GM23248 (cell line): ENCODE data around the gene JPT1. TPM values are rescaled to one million over a fixed set of nuclear protein-coding genes. Genes with fewer than 3 reads are reported as not detected.
"Not testable (repeated sequence)": the region's sequence is repeated elsewhere in the genome, so short reads cannot be mapped to it uniquely, and the experiment has no call there.

ENCODE experiments used
- DNase-seq: peaks from one replicate; pipeline ENCODE4 v3.0.0-alpha.2; 2015
- H2AFZ ChIP-seq: fragments of 200-600 bp; sonication (generic); 2 replicates; pipeline ENCODE4 v1.6.1; 2016; ENCODE audit warnings: antibody characterized with exemption
- H3F3A ChIP-seq: fragments of 200-600 bp; sonication (generic); 2 replicates; pipeline ENCODE4 v1.6.1; 2016; ENCODE audit warnings: mild to moderate bottlenecking, antibody characterized with exemption, mixed run types; ENCODE audit not compliant: insufficient read depth
- H3K27ac ChIP-seq: fragments of 200-600 bp; sonication (generic); 2 replicates; pipeline ENCODE4 v1.5.1; 2016; ENCODE audit warnings: mild to moderate bottlenecking
- H3K27me3 ChIP-seq: fragments of 200-600 bp; sonication (generic); replicated peaks from 2 replicates; pipeline ENCODE4 v1.6.1; 2016; ENCODE audit warnings: mild to moderate bottlenecking; ENCODE audit not compliant: insufficient read depth
- H3K36me3 ChIP-seq: fragments of 200-600 bp; sonication (generic); 2 replicates; pipeline ENCODE4 v1.6.1; 2016; ENCODE audit warnings: low read depth, mild to moderate bottlenecking
- H3K4me1 ChIP-seq: fragments of 200-600 bp; sonication (generic); 2 replicates; pipeline ENCODE4 v1.6.1; 2016; ENCODE audit warnings: mild to moderate bottlenecking; ENCODE audit not compliant: insufficient read depth
- H3K4me2 ChIP-seq: fragments of 200-600 bp; sonication (generic); one replicate; pipeline ENCODE4 v1.6.1; 2016; ENCODE audit warnings: mild to moderate bottlenecking; ENCODE audit not compliant: unreplicated experiment
- H3K4me3 ChIP-seq: fragments of 200-600 bp; sonication (generic); 2 replicates; pipeline ENCODE4 v1.5.1; 2016; ENCODE audit warnings: mild to moderate bottlenecking
- H3K79me2 ChIP-seq: fragments of 200-600 bp; sonication (generic); 2 replicates; pipeline ENCODE4 v1.6.1; 2016; ENCODE audit warnings: mild to moderate bottlenecking; ENCODE audit not compliant: insufficient read depth
- H3K9ac ChIP-seq: fragments of 200-600 bp; sonication (generic); 2 replicates; pipeline ENCODE4 v1.6.1; 2016; ENCODE audit warnings: mild to moderate bottlenecking
- H3K9me2 ChIP-seq: fragments of 200-600 bp; sonication (generic); 2 replicates; pipeline ENCODE4 v1.6.1; 2016; ENCODE audit warnings: mixed run types, mild to moderate bottlenecking, moderate library complexity; ENCODE audit not compliant: insufficient read depth
- H3K9me3 ChIP-seq: fragments of 200-600 bp; sonication (generic); one replicate; pipeline ENCODE4 v1.6.1; 2017; ENCODE audit warnings: low read depth
- H4K20me1 ChIP-seq: fragments of 200-600 bp; sonication (generic); 2 replicates; pipeline ENCODE4 v1.6.0; 2016; ENCODE audit not compliant: insufficient read depth
- EZH2 ChIP-seq: fragments of 200-600 bp; sonication (generic); IDR thresholded peaks from 2 replicates; pipeline ENCODE4 v1.6.1; 2018; ENCODE audit warnings: antibody characterized with exemption, mild to moderate bottlenecking; ENCODE audit not compliant: insufficient read depth, poor library complexity, severe bottlenecking
- EZH2phosphoT487 ChIP-seq: fragments of 200-600 bp; sonication (generic); IDR thresholded peaks from 2 replicates; pipeline ENCODE4 v1.6.1; 2018; ENCODE audit warnings: antibody characterized with exemption, moderate library complexity, mild to moderate bottlenecking, low read depth; ENCODE audit not compliant: insufficient read depth
- WGBS, 2 experiments: methylation state at CpG; one replicate each; pipeline ENCODE4 v1.1.6; 2015 to 2017; ENCODE audit warnings: low lambda C conversion rate in 2 of 2, low coverage in 1 of 2; ENCODE audit errors: missing lambda C conversion rate in 2 of 2; 5-methylcytosine and 5-hydroxymethylcytosine counted together
- in situ Hi-C: fragments of 300-500 bp; cut with MboI; formaldehyde crosslinking; loops from 2 replicates; pipeline ENCODE4 v1.15.0; 2020
- polyA plus RNA-seq: library from polyadenylated mRNA; unstranded; fragments of >200 nt; fragmentation: Nextera tagmentation; extraction: Ambion mirVana; gene quantifications from 2 replicates; pipeline ENCODE4 v1.2.1, GENCODE V29; 2016
- total RNA-seq: library from RNA; depleted of rRNA; stranded (reverse); fragments of >200 nt; shearing (Covaris generic); gene quantifications from 2 replicates; pipeline ENCODE4 v1.2.3, GENCODE V29; 2014

Gene JPT1
- total and polyA plus RNA-seq, 2 experiments from 2014 or later = 54.0 to 199 TPM

DNA sequence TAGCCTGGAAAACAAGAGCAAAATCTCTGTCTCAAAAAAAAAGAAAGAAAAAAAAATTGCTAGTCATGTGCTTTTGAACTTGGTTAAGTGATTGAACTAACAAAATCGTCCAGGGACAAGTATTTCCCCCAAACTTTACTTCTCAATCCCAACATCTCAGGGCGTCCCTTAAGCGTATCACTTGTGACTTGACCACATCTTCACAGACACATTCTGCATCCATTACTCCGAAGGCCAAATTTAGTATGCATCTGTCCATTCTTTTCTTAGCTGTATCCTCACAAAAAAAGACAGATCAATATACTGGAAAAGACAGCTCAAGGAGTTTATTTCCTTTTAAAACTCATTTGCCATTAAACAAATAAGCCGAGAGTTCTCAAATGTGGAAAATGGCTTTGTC is 5.9 kb upstream of the JPT1 start:
- H3K9me2 ChIP-seq = no peaks in the 10 kb centered on the region
- H3K4me1 ChIP-seq = peaks cover 9% of the 10 kb centered on the region; the same call in 1 of the 2 replicates
- H4K20me1 ChIP-seq = no peaks in the 10 kb centered on the region
- TF ChIP-seq EZH2 = no peak
- TF ChIP-seq EZH2phosphoT487 = no peak
- 96 to 98% methylated on average over 5 of the region's 5 CpGs for WGBS, 2 experiments
- no peaks in the 10 kb centered on the region for H3K36me3 ChIP-seq
- peaks cover 31% of the 10 kb centered on the region; the same call in 1 of the 2 replicates for H3F3A ChIP-seq
- in situ Hi-C loops = no loop called here
- H3K9ac ChIP-seq = no peak overlapping the region
- no peaks in the 10 kb centered on the region for H3K9me3 ChIP-seq
- H2AFZ ChIP-seq = no peak overlapping the region
- no peak overlapping the region for H3K4me3 ChIP-seq
- no peak overlapping the region for H3K4me2 ChIP-seq
- H3K79me2 ChIP-seq = no peaks in the 10 kb centered on the region
- no peak for DNase-seq
- H3K27ac ChIP-seq = no peak overlapping the region
- H3K27me3 ChIP-seq = no peaks in the 10 kb centered on the region

DNA sequence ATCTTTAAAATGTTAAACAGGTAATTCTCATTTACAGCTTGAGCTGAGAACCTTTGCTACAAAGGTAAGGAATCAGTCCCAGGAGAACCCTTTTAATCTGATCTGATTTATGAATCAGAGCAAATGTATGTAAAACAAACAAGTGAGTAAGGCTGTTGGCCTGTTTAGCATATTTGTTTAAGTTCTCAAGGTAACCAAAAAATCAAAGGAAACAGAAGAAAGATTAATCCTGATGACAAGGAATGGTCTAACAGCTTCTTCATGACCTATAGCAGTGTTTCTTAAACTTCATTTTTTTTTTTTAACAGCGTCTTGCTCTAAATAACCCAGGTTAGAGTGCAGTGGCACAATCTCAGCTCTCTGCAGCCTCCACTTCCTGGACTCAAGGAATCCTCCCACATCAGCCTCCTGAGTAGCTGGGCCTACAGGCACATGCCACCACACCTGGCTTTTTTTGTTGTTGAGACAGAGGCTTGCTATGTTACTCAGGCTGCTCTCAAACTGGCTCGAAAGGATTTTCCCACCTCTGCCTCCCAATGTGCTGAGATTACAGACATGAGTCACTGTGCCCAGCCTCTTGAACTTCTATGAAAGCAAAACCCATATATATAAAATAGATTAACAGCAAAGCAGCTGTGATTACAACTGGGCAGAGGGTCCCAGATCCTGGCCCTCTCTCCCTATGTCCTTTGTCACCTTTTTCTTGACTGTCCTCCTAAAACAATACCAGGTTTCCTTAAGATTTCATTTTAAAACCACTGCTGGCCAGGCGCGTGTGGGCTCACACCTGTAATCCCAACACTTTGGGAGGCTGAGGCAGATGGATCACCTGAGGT is 5.1 kb upstream of the JPT1 start:
- TF ChIP-seq EZH2 = no peak
- no peak for TF ChIP-seq EZH2phosphoT487
- H3K4me3 ChIP-seq = no peak overlapping the region
- no peaks in the 10 kb centered on the region for H3K9me2 ChIP-seq
- H3K4me1 ChIP-seq = peaks cover 9% of the 10 kb centered on the region; the same call in 1 of the 2 replicates
- peak overlapping the region; percentile 28 for H3K27ac ChIP-seq
- H3K9ac ChIP-seq = no peak overlapping the region
- H3K36me3 ChIP-seq = no peaks in the 10 kb centered on the region
- H2AFZ ChIP-seq = no peak overlapping the region
- 85 to 90% methylated on average over 4 of the region's 4 CpGs for WGBS, 2 experiments
- no peaks in the 10 kb centered on the region for H3K27me3 ChIP-seq
- in situ Hi-C loops = no loop called here
- H4K20me1 ChIP-seq = no peaks in the 10 kb centered on the region
- peak; percentile 52 for DNase-seq
- H3F3A ChIP-seq = peaks cover 36% of the 10 kb centered on the region
- H3K9me3 ChIP-seq = no peaks in the 10 kb centered on the region
- no peak overlapping the region for H3K4me2 ChIP-seq
- no peaks in the 10 kb centered on the region for H3K79me2 ChIP-seq

DNA sequence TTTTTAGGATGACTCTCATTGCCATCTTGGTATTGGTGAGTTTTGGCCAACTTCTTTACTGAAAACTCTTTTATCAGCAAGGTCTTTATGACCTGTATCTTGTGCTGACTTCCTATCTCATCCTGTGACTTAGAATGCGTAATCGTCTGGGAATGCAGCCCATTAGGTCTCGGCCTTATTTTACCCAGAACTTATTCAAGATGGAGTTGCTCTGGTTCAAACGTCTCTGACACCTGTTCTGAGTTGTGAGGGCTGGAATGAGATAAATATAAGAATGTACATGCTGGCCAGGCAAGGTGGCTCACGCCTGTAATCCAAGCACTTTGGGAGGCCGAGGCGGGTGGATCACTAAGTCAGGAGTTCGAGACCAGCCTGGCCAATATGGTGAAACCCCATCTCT is 4.2 kb upstream of the JPT1 start:
- H3K9me2 ChIP-seq, in situ Hi-C loops, H3K36me3 ChIP-seq, H3K4me1 ChIP-seq, H3K27ac ChIP-seq, H2AFZ ChIP-seq, DNase-seq, H4K20me1 ChIP-seq, H3K79me2 ChIP-seq, H3K9me3 ChIP-seq, H3K27me3 ChIP-seq, H3K9ac ChIP-seq, H3K4me2 ChIP-seq, H3K4me3 ChIP-seq: not testable (repeated sequence)
- WGBS, 2 experiments = 84 to 89% methylated on average over 8 of the region's 8 CpGs
- H3F3A ChIP-seq = peaks cover 36% of the 10 kb centered on the region

DNA sequence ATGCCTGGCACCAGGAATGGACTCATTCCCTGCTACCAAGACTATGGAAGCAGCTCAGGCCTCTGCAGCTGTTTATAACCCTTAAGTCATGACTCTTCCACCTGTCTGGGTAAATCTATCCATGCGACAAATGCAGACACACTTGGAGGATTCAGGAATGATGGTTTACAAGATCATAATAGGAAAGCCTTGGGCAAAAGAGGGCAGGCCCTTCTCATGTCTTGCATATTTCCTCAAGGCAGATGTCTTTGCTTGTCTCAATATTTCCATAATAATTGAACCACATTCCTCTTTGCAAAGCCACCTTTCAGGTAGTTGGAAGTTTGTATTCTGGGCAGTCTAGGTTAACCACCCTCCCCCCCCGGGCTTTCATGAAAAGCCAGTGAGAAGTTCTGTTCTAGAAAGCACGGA is 884 bp upstream of the JPT1 start:
- in situ Hi-C loops = no loop called here
- Histone ChIP-seq H3K36me3 (no peaks in the 10 kb centered on the region), H3K27me3 (no peaks in the 10 kb centered on the region), H4K20me1 (no peaks in the 10 kb centered on the region), H3K9ac (no peak overlapping the region), H3K4me2 (no peak overlapping the region), H3K4me3 (no peak overlapping the region), H2AFZ (peak overlapping the region; percentile 83; the same call in 1 of the 2 replicates), H3K79me2 (peaks cover 40% of the 10 kb centered on the region), H3K9me3 (no peaks in the 10 kb centered on the region), H3K27ac (no peak overlapping the region), H3K9me2 (no peaks in the 10 kb centered on the region), H3F3A (peaks cover 23% of the 10 kb centered on the region), H3K4me1 (peaks cover 18% of the 10 kb centered on the region; the same call in 1 of the 2 replicates)
- TF ChIP-seq EZH2phosphoT487 (no peak), EZH2 (no peak)
- no peak for DNase-seq
- 98 to 100% methylated on average over 3 of the region's 3 CpGs for WGBS, 2 experiments
